GM21381 (cell line): ENCODE measurements around the gene SPEM1.

Source experiments
- ATAC-seq: cut with Tn5 transposase; IDR thresholded peaks from one replicate; pipeline ENCODE4 v1.9.1; 2021; ENCODE audit warnings: mild to moderate bottlenecking, moderate library complexity; ENCODE audit not compliant: unreplicated experiment

SPEM1 gene

DNA sequence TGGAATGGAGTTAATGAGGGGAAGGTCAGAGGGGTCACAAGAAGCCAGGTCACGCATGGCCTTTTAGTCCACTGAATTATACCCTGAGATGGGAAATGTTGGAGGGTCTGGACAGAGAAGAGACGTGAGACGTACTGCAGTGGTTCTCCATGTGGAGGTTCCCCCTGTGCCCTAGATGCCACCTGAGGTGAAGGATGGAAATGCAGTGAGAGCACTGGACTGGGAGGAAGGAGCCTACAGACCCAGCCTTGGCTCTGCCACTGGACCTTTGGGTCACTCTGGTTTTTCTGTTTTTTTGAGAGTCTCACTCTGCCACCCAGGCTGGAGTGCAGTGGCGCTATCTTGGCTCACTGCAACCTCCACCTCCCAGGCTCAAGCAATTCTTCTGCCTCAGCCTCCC, 24.0 kb upstream of the SPEM1 start:
- ATAC-seq: no peak

DNA sequence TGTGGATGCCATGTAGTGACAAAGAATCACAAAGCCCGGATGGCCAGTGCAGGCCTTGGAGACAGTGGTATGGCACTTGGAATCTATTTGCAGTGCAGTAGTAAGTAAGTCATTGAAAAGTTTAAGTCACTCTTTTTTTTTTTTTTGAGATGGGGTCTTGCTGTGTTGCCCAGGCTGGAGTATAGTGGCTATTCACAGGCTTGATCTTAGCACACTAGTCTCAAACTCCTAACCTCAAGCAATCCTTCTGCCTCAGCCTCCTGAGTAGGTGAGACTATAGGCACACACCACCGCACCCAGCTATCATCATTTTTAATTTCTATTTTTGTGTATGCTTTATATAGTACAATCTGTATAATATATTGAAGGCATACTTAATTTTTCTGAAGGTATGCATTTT, 21.5 kb upstream of the SPEM1 start:
- ATAC-seq: no peak

DNA sequence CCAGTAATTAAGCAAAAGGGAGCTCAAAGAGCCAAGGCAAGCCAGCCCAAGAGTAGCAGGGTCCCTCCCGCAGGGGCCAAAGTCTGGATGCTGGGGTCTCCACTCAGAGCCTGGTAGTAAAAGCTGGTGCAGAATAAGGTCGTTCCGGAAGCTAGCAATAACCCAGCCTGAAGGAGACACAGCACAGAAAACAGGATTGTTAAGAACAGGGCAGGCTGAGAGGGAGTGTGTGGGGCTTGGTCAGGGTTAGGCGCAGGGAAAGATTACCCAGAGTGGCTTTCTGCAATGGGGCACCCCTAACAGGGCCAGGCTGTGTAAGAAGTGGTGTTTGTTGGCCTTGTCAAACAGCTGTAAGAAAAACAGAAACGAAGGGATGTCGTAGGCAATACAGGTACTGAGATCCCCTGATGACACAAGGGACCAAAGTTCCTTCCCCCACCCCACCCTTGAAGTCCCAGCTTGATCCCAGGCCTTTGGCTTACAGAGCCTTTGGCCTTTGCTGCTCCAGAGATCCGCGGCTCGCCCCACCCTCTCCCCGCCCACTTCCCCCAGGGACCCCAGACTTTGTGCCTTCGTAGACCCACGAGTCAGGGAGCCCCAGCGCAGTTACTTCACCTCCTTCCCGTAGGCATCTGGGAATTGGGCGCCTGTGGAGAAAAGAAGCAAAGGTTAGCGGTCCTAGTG, 16.9 kb upstream of the SPEM1 start:
- no peak for ATAC-seq

DNA sequence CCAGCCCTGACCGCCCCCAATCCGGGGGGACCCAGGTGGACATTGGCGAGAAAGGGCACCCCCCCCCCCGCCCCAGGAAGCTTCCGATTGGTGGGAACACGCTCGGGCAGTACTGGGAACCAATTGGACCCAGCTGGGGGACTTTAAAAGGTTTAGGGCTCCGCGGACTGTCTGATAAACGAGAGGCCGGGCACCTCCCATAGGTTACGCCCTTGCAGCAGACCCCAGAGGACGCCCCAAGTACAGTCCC, 16.5 kb upstream of the SPEM1 start:
- ATAC-seq: no peak

DNA sequence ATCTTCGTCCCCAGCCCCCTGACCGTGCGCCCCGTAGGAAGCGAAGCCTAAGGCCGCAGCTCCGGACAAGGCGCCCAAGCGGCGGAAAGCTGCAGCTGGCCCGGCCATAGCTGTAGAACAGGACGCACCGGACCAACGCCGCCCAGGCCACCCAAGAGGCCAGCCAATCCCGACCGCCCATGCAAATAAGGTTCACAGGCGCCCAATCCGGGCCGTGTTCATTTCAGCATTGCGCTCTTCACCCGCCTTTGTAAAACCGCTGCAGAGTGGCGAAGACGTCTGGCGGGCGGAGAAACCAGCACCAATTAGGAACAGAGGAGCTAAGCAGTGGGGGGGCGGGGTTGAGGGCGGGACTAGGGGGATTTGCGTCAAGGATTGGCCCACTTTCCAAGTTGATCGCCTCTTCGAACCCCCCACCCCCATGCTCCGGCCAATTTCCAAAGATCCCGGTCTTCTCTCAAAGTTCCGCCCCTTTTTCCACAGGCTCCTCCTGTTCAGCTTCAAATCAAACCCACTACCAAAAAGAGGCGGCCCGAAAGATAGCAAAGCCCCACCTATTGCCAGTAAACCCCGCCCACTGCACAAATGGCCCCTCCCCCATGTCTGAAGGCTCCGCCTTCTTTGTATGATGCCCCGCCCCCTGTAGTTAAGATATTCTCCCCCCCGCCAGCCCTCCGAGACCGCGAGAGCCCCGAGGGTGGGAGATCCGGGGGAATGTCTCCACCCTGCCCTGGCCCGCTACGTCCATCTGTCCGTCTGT, 16.0 kb upstream of the SPEM1 start, which contains the start of gene TMEM256:
TSS of gene TMEM256 (minus strand) at position 121 of the 760 bp plus-strand sequence. CDS start at position 108, 13 bp downstream.
- ATAC-seq: peak; percentile 90

DNA sequence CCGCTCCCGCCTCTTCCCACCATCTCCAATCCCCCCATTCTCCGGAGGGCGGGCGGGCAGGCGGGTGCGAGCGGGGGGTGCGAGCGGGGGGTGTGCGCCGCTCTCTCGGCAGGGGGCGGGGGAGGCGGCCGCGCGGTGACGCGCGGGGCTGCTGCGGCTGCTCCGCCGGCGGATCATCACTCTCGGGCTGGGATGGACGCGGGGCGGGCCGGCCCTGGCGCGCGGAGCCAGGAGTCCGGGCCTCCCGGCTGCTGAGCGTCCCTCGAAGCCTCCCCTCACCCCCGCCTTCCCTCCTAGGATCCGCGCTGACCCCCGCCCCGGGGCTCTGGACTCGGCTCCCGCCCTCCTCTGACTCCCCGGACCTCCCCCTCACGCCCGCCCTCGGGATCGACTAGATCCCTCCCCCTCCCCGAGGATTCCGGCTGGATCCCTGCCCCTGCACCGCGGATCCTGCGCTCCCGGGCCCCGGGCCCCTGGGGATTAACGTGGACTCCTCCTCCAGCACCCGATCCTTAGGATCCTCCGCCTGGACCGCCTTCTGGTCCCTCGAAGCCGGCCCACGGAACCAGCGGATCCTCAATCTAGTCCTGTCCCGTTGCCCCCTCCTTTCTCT, 15.3 kb upstream of the SPEM1 start:
- peak; percentile 21 for ATAC-seq

DNA sequence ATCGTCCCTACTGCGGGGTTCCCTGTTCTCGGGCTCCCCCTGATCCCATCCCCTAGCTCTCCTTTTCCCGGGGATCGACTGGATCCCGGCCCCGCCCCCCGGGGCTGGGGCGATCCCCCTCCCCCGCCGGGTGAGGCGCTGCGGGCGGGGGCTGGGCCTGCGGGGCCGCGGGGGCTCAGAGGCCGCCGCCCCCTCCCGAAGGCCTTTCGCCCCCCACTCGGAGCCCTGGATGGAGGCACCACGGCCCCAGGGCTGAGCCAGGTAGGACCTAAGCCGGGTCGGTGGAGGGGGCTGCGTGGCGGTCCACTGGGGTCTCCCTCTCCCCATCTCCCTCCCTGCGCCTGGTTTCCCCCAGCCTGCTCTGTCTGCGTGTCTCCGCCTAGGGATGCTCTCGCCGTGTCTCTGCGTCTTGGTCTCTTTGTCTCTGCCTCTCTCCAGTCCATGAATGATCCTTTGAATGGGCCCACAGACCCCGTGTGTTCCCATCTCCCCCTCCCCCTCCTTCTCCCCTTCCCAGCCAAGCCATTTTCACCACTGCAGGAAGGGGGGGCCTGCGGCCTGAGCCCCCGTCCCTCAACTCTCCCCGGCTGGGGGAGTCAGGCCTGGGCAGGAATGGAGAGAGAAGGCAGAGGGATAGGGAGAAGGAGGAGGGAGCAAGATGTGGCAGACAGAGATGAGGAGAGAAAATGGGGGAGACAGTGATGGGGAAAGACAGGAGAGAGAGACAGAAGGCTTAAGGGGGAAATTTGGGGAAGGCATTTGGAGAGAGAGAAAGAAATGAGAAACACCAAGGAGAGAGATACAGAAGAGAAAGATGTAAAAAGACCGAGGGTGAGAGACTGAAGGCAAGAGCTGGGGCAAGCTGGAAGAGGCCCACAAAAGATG, 14.5 kb upstream of the SPEM1 start:
- no peak for ATAC-seq

DNA sequence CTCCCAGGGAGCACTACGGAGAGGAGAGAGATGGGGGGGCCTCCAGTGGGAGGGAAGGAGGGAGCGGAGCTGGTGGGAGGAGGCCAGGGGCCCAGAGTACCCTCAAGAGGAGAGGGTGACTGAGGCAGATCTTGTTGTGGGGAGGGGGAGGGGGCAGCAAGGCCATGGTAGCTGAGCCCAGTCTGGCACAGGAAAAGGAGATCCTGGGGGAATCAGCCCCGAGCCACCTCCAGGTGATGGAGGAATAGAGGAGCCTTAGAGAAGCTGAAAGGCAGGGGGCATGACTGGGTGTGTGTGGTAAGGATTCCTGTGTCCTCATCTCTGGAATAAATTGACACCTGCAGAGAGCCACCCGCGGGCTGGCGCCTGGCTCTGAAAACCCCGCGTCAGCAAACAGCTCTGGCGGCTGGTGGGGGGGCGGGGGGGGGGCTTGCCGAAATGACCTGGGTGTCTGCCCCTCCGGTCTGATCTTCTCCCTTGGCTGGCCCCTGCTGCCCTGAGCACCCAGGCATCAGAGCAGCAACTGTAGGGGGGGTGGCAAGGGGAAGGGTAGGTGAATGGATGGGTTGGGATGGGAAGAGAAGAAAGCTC, 13.8 kb upstream of the SPEM1 start:
- no peak for ATAC-seq

DNA sequence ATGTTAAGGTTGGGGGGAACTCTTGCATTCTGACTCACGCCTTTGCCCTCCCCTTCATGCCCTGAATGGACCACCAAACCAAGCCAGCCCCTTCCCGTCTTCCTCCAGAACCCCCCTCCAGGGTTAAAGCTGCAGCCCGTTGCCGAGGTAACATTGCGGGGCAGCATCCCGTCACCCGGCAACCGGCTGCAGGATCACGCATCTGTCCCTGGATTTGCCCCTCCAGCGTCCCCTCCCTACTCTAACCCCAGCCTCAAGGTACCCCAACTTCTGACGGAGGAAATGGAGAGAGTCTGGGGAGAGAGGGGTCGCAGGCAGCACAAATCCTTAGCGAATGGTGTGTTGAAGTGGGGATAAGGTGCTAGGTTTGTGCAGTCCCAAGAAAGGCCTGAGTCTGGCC, 13.0 kb upstream of the SPEM1 start:
- ATAC-seq: no peak

DNA sequence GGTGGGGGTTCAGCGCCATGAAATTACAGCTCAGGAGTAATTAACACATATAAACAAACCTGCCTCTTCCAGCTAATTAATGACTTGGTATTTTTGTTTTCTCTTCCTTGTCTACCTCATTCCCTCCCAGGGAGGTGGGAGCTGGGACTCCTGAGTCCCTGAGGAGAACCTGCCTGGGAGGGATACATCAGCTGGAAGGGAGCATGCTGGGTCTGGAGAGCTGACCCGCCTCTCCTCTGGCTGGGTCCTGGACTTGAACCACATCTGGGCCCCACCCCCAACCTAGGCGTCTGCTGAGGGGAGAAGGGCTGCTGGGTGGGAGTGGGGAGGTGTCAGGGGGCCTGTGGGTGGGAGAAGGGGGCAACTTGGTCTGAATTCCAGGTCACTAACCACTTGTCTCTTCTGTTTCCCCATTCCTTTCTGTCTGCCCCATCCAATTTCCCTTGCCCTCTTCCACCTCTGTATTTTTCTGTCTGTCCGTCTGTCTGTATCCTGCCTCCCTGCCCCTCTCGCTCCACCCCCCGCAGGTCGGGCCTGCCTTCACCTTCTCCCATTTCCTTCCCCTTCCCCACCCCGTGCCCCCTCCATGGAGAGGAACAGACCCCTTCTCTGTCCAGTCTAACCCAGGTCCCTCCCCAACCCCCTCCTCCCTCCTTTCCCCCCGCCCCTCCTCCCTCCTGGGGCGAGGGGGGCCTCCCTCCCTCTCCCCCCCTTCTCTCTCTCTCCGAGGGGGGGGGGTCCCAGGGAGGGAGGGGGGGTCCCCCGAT, 12.5 kb upstream of the SPEM1 start, which contains the start of gene NLGN2:
TSS of gene NLGN2 (plus strand) at position 361 of the 767 bp plus-strand sequence. CDS start 411 bp downstream, outside the sequence.
- ATAC-seq: no peak

DNA sequence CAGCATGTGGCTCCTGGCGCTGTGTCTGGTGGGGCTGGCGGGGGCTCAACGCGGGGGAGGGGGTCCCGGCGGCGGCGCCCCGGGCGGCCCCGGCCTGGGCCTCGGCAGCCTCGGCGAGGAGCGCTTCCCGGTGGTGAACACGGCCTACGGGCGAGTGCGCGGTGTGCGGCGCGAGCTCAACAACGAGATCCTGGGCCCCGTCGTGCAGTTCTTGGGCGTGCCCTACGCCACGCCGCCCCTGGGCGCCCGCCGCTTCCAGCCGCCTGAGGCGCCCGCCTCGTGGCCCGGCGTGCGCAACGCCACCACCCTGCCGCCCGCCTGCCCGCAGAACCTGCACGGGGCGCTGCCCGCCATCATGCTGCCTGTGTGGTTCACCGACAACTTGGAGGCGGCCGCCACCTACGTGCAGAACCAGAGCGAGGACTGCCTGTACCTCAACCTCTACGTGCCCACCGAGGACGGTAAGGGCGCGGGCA, 11.8 kb upstream of the SPEM1 start:
- ATAC-seq: no peak

DNA sequence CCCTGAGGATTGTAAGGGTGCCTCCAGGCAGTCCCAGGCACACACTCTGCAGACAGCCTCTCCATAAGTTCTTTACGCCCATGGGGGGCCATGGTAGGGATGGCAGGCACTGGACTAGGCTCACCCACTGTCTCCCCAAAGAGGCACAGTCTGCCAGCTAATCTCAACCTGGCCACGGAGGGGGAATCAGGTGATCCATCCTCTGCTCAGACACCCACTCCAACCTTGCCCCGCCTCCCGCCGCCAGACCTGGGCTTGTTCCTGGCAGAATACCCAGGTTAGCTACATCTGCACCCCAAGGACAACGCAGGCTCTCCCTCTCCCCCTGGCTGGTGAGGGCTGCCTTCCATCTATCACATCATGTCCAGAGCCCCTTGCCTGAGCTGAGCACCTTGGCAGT, 11.3 kb upstream of the SPEM1 start:
- ATAC-seq: no peak

DNA sequence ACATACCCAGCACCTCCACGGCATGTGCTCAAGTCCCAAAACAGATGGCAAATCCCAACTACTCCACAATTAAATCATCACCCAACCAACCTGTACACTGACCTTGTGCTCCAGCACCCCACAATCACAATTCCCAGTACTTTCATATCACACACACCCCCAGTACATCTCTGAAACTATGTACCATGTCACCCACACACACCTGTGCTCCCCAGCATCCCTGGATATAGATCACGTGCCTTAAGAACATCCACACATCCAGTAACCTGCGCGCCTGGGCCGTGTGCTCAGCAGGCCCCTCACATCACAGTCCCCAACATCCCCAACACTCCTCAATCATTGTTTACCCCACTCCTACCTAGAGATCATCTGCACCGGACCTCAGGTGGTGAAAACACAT, 10.4 kb upstream of the SPEM1 start:
- ATAC-seq: no peak

DNA sequence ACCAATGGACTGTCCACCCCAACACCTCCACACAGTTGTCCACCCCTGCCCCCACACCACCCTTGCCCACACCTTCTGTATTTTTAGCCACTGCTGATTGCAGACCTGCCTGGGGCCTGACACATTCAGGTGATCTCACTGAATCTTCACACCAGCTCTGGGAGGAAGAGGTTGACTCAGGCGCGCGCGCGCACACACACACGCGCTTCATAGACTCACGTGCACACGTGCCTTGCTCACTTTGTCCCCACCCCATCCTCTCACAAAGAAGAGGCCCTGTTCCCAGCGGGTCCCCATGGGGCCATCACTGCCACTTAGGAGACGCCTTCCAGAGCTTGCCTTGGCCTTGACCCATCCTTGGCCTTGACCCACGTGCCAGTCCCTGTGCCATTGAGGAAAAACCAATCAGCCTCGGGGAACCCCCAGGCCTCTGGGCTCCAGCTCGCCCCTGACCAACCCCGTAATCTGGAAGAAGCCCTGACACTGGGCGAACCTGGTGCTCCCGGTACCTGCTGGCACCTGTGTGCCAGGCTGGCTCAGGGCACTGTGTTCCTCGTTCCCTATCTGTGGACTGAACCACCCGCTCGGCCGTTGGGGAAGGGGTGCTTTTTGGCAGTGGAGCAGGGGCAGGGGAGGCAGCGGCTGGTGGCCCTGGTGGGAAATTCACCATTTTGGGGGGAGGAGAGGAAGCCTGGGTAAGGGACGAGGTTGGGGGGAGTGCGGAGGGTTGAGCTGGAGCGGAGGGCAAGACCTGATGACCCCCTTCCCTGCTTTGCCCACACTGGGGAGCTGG, 9.3 kb upstream of the SPEM1 start:
- ATAC-seq: no peak

DNA sequence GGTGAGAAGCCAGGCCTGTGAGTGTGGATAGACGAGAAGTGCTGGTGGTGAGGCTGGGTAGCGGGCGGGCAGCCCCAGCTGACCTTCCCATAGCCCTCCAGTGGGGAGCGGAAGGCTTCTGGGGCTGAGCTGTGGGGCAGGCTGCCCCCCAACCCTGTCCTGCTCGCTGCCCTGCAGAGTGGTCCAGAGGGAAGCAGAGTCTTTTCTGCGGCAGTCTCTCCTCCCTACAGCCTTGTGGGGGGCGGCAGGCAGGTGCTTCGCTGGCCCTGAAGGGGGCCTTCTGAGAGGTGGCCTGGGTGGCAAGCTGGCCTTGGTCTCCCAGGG, 8.7 kb upstream of the SPEM1 start:
- no peak for ATAC-seq

DNA sequence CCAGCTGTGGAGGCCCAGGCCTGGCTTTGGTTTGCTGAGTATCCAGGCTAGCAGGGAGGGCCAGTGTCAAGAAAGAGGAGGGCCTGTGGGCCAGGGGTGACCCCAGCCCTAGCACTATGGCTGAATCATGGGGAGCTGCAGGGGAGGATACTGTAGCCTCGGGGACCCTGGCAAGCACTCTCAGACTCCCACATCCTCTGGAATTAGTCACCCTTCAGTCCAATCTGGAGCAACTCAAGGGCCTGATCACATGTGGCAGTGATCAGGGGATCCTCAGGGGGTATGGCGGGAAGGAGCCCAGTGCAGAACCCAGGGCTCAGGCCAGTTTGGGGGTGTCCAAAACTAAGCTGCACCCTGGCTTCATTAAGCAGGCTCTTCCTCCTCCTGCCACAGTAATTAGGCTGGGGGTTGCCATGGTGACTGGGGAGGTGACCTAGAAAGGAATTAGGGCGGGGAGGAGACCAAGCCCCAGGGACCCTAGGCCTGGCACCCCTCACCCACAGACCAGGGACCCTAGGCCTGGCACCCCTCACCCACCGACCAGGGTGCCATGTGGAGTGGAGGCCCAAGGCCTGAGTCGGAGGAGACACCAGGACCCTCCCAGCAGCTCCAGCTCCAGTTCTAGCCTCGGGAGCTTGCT, 6.7 kb upstream of the SPEM1 start:
- no peak for ATAC-seq

DNA sequence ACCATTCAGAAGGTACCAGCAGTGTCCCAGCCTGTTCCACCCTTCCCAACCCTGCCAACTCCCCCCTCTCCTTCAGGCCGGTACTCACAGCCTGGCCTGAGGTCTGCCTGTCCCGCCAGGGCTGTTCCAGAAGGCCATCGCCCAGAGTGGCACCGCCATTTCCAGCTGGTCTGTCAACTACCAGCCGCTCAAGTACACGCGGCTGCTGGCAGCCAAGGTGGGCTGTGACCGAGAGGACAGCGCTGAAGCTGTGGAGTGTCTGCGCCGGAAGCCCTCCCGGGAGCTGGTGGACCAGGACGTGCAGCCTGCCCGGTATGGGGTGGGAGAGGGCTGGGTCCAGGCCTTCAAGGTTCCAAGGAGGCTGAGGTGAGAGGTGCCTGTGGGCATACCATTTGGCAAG, 5.3 kb upstream of the SPEM1 start:
- ATAC-seq: no peak

DNA sequence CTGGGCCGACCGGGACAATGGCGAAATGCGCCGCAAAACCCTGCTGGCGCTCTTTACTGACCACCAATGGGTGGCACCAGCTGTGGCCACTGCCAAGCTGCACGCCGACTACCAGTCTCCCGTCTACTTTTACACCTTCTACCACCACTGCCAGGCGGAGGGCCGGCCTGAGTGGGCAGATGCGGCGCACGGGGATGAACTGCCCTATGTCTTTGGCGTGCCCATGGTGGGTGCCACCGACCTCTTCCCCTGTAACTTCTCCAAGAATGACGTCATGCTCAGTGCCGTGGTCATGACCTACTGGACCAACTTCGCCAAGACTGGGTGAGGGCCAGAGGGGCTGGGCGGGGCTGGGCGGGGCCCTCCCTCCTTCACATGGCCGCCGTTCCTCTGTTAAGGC, 4.3 kb upstream of the SPEM1 start:
- ATAC-seq: no peak

DNA sequence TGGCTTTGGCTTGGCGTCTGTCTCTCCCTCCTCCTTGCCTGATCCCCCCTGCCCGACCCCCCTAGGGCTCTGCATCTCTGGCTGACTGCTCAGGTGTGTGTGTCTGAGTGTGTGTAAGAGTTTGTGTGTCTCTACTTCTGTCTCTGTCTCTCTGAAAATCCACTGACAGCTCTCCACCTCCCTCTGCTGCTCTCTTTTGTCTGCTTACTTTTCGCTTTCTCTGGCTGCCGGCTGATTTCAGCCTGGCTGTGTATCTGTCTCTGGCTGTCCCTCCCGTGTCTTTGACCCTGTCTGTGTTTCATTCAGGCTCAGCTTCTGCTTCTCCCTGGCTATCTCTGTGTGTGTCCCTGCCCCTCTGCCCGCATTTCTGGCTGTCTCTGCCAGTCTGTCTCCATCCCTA, 3.8 kb upstream of the SPEM1 start:
- no peak for ATAC-seq
